Activated T-cell treated with anti-CD3 and anti-CD28 coated beads, Interleukin-2, amount 50 U/mL, for 24 hours (primary cell): ENCODE measurements around the gene GZMM.

Experiments used
- DNase-seq: peaks from one replicate; pipeline ENCODE4 v3.0.0-alpha.2; 2020
- H3K27ac Mint-ChIP-seq: 2 replicates; pipeline ENCODE4 v1.8.0; 2020; ENCODE audit warnings: mild to moderate bottlenecking, mixed read lengths
- H3K27me3 Mint-ChIP-seq: 2 replicates; pipeline ENCODE4 v1.8.0; 2020; ENCODE audit warnings: mixed read lengths
- H3K36me3 Mint-ChIP-seq: 2 replicates; pipeline ENCODE4 v1.8.0; 2020; ENCODE audit warnings: low read depth, mixed read lengths
- H3K4me1 Mint-ChIP-seq: 2 replicates; pipeline ENCODE4 v1.8.0; 2020; ENCODE audit warnings: low read depth, mixed read lengths
- H3K4me3 Mint-ChIP-seq: 2 replicates; pipeline ENCODE4 v1.8.0; 2020; ENCODE audit warnings: mild to moderate bottlenecking, moderate library complexity, mixed read lengths
- H3K9me3 Mint-ChIP-seq: 2 replicates; pipeline ENCODE4 v1.8.0; 2020; ENCODE audit warnings: mixed read lengths

GZMM gene

GRCh38 chr19:507286-508203 lies 36.3 kb upstream of the GZMM start, which contains the start of gene TPGS1:
Gene TPGS1, plus strand, starts transcription at chr19:507497. Its CDS starts 10 bp downstream, at chr19:507507.
- Mint-ChIP-seq H3K4me3 (peak within 1 kb of the TSS; percentile 94), H3K27ac (peak within 1 kb of the TSS; percentile 100), H3K4me1 (peaks cover 56% of the 10 kb centered on the region), H3K9me3 (no peaks in the 10 kb centered on the region), H3K36me3 (peaks cover 19% of the 10 kb centered on the region), H3K27me3 (no peaks in the 10 kb centered on the region)
- DNase-seq: peak; percentile 91

- Mint-ChIP-seq H3K36me3 (peaks cover 19% of the 10 kb centered on the region), H3K4me1 (peaks cover 52% of the 10 kb centered on the region), H3K4me3 (peak overlapping the region; percentile 94), H3K27me3 (no peaks in the 10 kb centered on the region), H3K9me3 (no peaks in the 10 kb centered on the region), H3K27ac (peak overlapping the region; percentile 100)
- no peak for DNase-seq
These were observed 35.4 kb upstream of the GZMM start for GRCh38 chr19:508204-509150.

DNA sequence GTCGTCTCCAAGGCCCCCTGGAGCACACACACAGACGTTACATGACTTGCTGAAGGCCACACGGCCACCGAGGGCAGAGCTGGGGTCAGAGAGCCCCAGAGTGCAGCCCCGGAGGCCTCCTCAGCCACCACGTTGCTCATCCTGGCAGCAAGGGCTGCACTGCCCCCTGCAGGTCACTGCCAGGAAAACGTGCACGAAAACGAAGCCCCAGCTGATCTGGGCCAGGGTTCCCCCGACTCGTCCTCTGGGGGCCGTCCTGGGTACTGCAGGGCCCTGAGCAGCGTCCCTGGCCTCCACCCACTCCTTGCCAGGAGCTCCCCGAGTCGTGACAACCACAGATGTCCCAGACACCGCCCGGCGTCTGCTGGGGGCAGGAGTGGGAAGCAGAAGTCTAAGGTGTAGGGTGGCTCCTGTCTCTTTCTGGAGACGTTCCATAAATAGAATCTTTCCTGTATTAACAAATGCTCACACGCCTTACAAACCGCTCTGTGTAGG lies 33.2 kb upstream of the GZMM start:
- no peaks in the 10 kb centered on the region for H3K9me3 Mint-ChIP-seq
- no peaks in the 10 kb centered on the region for H3K27me3 Mint-ChIP-seq
- H3K4me1 Mint-ChIP-seq: peaks cover 49% of the 10 kb centered on the region
- H3K36me3 Mint-ChIP-seq: peaks cover 27% of the 10 kb centered on the region
- H3K27ac Mint-ChIP-seq: peak overlapping the region; percentile 97
- DNase-seq: peak; percentile 96
- peak overlapping the region; percentile 75 for H3K4me3 Mint-ChIP-seq

DNA sequence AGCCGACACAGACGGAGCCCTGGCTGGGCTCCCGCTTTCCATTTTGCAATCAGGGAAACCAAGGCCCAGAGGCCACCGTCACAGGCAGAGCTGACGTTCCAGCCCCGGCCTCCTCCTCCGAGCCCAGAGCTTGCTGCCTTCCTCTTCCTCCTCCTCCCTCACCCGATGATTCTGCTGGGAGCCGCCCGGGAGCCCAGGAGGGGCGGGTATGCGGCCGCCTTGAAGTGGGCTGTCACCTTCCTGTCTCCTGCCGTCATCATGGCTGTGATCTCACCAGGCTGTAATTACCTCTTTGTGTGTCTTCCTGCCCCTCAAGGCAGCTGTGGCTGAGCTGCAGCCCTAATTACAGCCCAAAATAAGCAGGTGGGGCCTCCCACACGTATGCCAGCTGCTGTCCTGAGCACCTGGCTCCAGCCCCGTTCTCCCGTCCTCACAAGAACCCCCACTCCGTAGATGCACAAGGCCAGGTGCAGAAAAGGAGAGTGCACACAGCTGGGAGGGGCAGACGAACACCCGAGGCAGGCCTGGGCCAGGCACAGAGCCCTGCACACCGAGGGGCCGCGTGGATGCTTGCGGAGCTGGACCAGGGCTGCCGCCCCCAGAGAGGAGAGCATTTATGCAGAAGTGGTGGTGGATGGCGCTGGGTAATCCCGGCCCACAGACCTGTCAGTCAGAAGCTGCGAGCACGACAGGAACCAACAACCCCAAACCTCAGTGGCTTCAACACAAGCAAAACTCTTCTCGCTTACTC lies 32.6 kb upstream of the GZMM start:
- Mint-ChIP-seq H3K4me1 (peaks cover 47% of the 10 kb centered on the region), H3K27me3 (no peaks in the 10 kb centered on the region), H3K27ac (peak overlapping the region; percentile 97), H3K36me3 (peaks cover 27% of the 10 kb centered on the region), H3K4me3 (peak overlapping the region; percentile 75), H3K9me3 (no peaks in the 10 kb centered on the region)
- peak; percentile 79 for DNase-seq

DNA sequence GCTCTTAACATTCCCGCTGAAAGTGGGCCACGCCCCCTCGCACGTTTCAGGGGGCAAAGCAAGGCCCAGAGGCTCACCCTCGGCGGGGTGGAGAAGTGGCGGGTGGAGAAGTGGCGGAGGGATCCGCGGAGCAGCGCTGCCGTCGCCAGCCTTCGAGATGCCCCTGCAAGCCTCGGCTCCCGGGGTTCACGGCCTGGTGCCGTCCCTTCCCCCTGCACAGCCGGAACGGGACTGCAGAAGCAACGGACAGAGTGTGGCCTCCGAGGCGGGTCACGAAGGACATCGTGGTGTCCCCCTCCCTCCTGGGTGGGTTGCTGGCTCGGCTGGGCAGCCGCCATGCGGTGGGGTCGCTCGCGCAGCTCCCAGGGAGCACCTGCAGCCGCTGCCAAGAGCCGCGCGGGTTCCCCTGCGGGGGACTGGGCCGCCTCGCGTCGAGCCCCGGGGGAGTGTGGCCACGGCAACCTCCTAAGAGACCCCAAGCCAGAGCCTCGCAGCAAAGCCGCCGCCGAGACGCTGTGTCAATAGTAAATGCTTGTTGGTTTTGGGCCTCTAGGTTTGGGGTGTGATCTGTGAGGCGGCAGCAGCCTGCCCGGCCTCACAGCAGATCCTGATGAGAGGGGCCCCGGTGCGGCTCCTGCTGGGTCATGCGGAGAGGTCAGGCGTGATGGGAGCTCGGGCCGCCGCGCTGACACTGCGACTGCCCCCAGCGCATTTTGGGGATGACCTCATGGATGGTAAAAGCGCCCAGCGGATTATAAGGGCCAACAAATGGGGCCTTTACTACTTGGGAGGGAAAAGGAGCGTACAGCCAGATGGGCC lies 31.1 kb upstream of the GZMM start:
- Mint-ChIP-seq H3K36me3 (peaks cover 23% of the 10 kb centered on the region), H3K27ac (no peak overlapping the region), H3K27me3 (no peaks in the 10 kb centered on the region), H3K4me1 (peaks cover 46% of the 10 kb centered on the region), H3K4me3 (no peak overlapping the region), H3K9me3 (no peaks in the 10 kb centered on the region)
- no peak for DNase-seq

GRCh38 chr19:513368-514165 lies 30.3 kb upstream of the GZMM start:
- H3K4me1 Mint-ChIP-seq: peaks cover 38% of the 10 kb centered on the region
- H3K4me3 Mint-ChIP-seq: no peak overlapping the region
- H3K27me3 Mint-ChIP-seq: no peaks in the 10 kb centered on the region
- H3K9me3 Mint-ChIP-seq: no peaks in the 10 kb centered on the region
- H3K27ac Mint-ChIP-seq: no peak overlapping the region
- no peak for DNase-seq
- H3K36me3 Mint-ChIP-seq: peaks cover 17% of the 10 kb centered on the region

- Mint-ChIP-seq H3K4me3 (no peak overlapping the region), H3K27me3 (no peaks in the 10 kb centered on the region), H3K9me3 (no peaks in the 10 kb centered on the region), H3K27ac (peak overlapping the region; percentile 7), H3K36me3 (peaks cover 13% of the 10 kb centered on the region), H3K4me1 (peaks cover 32% of the 10 kb centered on the region)
- DNase-seq: no peak
These were observed 29.6 kb upstream of the GZMM start for GRCh38 chr19:514166-514663.

DNA sequence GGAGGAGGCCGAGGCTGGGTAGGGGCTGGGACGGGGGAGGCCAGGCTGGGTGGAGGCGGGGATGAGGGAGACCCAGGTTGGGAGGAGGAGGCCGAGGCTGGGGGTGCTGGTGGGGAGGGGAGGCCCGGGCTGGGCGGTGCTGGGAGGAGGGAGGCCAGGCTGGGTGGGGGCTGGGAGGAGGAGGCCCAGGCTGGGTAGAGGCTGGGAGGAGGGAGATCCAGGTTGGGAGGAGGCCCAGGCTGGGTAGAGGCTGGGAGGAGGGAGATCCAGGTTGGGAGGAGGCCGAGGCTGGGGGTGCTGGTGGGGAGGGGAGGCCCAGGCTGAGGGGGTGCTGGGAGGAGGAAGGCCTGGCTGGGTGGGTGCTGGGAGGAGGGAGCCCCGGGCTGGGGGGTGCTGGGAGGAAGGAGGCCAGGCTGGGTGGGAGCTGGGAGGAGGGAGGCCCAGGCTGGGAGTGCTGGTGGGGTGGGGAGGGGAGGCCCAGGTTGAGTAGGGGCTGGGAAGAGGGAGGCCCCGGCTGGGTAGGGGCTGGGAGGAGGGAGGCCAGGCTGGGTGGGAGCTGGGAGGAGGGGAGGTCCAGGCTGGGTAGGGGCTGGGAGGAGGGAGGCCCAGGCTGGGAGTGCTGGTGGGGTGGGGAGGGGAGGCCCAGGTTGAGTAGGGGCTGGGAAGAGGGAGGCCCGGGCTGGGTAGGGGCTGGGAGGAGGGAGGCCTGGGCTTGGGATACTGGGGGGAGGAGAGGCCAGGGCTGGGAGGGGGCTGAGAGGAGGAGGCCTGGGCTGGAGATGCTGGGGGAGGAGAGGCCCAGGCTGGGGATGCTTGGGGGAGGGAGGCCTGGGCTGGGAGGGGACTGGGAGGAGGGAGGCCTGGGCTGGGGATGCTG lies 25.9 kb upstream of the GZMM start:
- no peaks in the 10 kb centered on the region for H3K27me3 Mint-ChIP-seq
- H3K36me3 Mint-ChIP-seq: peaks cover 8% of the 10 kb centered on the region
- no peak overlapping the region for H3K4me3 Mint-ChIP-seq
- H3K9me3 Mint-ChIP-seq: no peaks in the 10 kb centered on the region
- H3K4me1 Mint-ChIP-seq: peaks cover 6% of the 10 kb centered on the region
- no peak for DNase-seq
- no peak overlapping the region for H3K27ac Mint-ChIP-seq

- DNase-seq: peak; percentile 76
- Mint-ChIP-seq H3K27me3 (no peaks in the 10 kb centered on the region), H3K9me3 (no peaks in the 10 kb centered on the region), H3K27ac (no peak overlapping the region), H3K36me3 (peaks cover 6% of the 10 kb centered on the region), H3K4me1 (peaks cover 6% of the 10 kb centered on the region), H3K4me3 (no peak overlapping the region)
These were observed 25.1 kb upstream of the GZMM start for GRCh38 chr19:518598-519231.

- DNase-seq: no peak
- H3K27me3 Mint-ChIP-seq: no peaks in the 10 kb centered on the region
- no peak overlapping the region for H3K4me3 Mint-ChIP-seq
- no peaks in the 10 kb centered on the region for H3K36me3 Mint-ChIP-seq
- peaks cover 6% of the 10 kb centered on the region for H3K4me1 Mint-ChIP-seq
- no peaks in the 10 kb centered on the region for H3K9me3 Mint-ChIP-seq
- no peak overlapping the region for H3K27ac Mint-ChIP-seq
These were observed 24.4 kb upstream of the GZMM start for GRCh38 chr19:519449-519865.

- Mint-ChIP-seq H3K27me3 (no peaks in the 10 kb centered on the region), H3K36me3 (no peaks in the 10 kb centered on the region), H3K4me1 (peaks cover 3% of the 10 kb centered on the region), H3K27ac (no peak overlapping the region), H3K4me3 (no peak overlapping the region), H3K9me3 (no peaks in the 10 kb centered on the region)
- no peak for DNase-seq
These were observed 21.1 kb upstream of the GZMM start for GRCh38 chr19:522726-523125.
